NCI-H128 (cell line): Measurements from ENCODE around the gene SH3TC1.

ENCODE experiments used
- DNase-seq: peaks from one replicate; lab custom pipeline; 2025; ENCODE audit not compliant: unreplicated experiment; lab: John Stamatoyannopoulos, UW

Gene SH3TC1

GRCh38 chr4:8180310-8181093, 18.6 kb upstream of the SH3TC1 start:
- DNase-seq: no peak

- no peak for DNase-seq
Observed at GRCh38 chr4:8181119-8181518, 18.0 kb upstream of the SH3TC1 start.

- no peak for DNase-seq
Observed at GRCh38 chr4:8181844-8182243, 17.2 kb upstream of the SH3TC1 start.

GRCh38 chr4:8182294-8182693, 16.8 kb upstream of the SH3TC1 start:
- DNase-seq: no peak

GRCh38 chr4:8182858-8183725, 16.0 kb upstream of the SH3TC1 start:
- no peak for DNase-seq

GRCh38 chr4:8184061-8184460, 15.0 kb upstream of the SH3TC1 start:
- no peak for DNase-seq

GRCh38 chr4:8185295-8185694, 13.8 kb upstream of the SH3TC1 start:
- DNase-seq: peak; percentile 12

- no peak for DNase-seq
Observed at GRCh38 chr4:8185930-8186329, 13.2 kb upstream of the SH3TC1 start.

GRCh38 chr4:8188085-8188484, 11.0 kb upstream of the SH3TC1 start:
- DNase-seq: no peak

GRCh38 chr4:8188743-8189550, 10.1 kb upstream of the SH3TC1 start:
- DNase-seq: peak; percentile 81

- DNase-seq: no peak
Observed at GRCh38 chr4:8189551-8190466, 9.3 kb upstream of the SH3TC1 start.

GRCh38 chr4:8191136-8191747, 7.8 kb upstream of the SH3TC1 start:
- DNase-seq: no peak

GRCh38 chr4:8192748-8193738, 6.0 kb upstream of the SH3TC1 start:
- no peak for DNase-seq

GRCh38 chr4:8194306-8195242, 4.5 kb upstream of the SH3TC1 start:
- no peak for DNase-seq

- DNase-seq: no peak
Observed at GRCh38 chr4:8195431-8195830, 3.7 kb upstream of the SH3TC1 start.

GRCh38 chr4:8195841-8196458, 3.1 kb upstream of the SH3TC1 start:
- DNase-seq: no peak

GRCh38 chr4:8197521-8197920, 1.6 kb upstream of the SH3TC1 start:
- DNase-seq: no peak
